ENCODE results near the gene NUFIP1. TPM values are rescaled to one million over a fixed set of nuclear protein-coding genes. Genes with fewer than 3 reads are reported as not detected.

The NUFIP1 gene
- total and polyA plus RNA-seq, 2 of the 8 experiments (the other 6 are each of a cell fraction or from before 2014, with no cell fraction given) = 4.6 to 16.6 TPM

- CTCF ChIA-PET (ENCODE audit: partially characterized antibody) = interaction anchor here (0.7 to 1.6 kb wide), 4 partner anchors 22 to 549 kb away, joined by 3 to 6 read pairs (median 4); no protein-coding TSS in a partner anchor
- H3K79me1 ChIP-seq (ENCODE audit: low read depth, low read length) = no peaks in the 10 kb centered on the region; the same call in 1 of the 2 replicates
Measured at GRCh38 chr13:44976949-44977583, 12.2 kb downstream of the NUFIP1 start.

More at GRCh38 chr13:44976949-44977583, 12.2 kb downstream of the NUFIP1 start:
- Histone ChIP-seq H4K20me1 (replicated peaks in 1 of 2; ENCODE audit: control insufficient read depth in 1 of 2, insufficient read depth in 2 of 2, low read length in 2 of 2) (no peaks in the 10 kb centered on the region), H2AK5ac (ENCODE audit: low read depth, low read length) (no peak overlapping the region), H4K91ac (replicated peaks; ENCODE audit: insufficient read length, low read length) (no peak overlapping the region), H3K4me2 (ENCODE audit: insufficient read depth in 1 of 2, low read depth in 2 of 2, low read length in 2 of 2) (no peak overlapping the region), H4K5ac (ENCODE audit: insufficient read length, low read depth, low read length) (no peak overlapping the region), H3K18ac (ENCODE audit: extremely low read depth, low read length) (no peak overlapping the region), H3K27me3 (replicated peaks in 1 of 4; ENCODE audit: control insufficient read depth in 3 of 4, extremely low read depth in 1 of 4, insufficient read depth in 3 of 4, low read length in 3 of 4) (no peaks in the 10 kb centered on the region), H3K14ac (ENCODE audit: insufficient read length) (no peak overlapping the region), H3K4me1 (replicated peaks in 1 of 4; ENCODE audit: control insufficient read depth in 3 of 4, insufficient read depth in 4 of 4, low read length in 3 of 4) (no peaks in the 10 kb centered on the region), H3K9ac (replicated peaks in 1 of 4; ENCODE audit: extremely low read depth in 1 of 4, low read depth in 3 of 4, low read length in 3 of 4) (no peak overlapping the region), H3K4me3 (ENCODE audit: extremely low read depth in 1 of 4, insufficient read depth in 2 of 4, low read depth in 3 of 4, low read length in 4 of 4) (no peak overlapping the region), H3K23me2 (ENCODE audit: low read depth, low read length) (no peaks in the 10 kb centered on the region), H3K4ac (replicated peaks; ENCODE audit: insufficient read length, low read depth, low read length) (no peak overlapping the region), H2AFZ (ENCODE audit: low read length) (no peak overlapping the region), H2BK15ac (ENCODE audit: low read length) (no peak overlapping the region), H2BK5ac (ENCODE audit: low read depth, low read length) (no peak overlapping the region), H2BK20ac (ENCODE audit: low read length) (no peak overlapping the region), H2BK120ac (replicated peaks; ENCODE audit: low read depth, low read length) (no peak overlapping the region), H3K36me3 (ENCODE audit: control insufficient read depth in 2 of 4, insufficient read depth in 4 of 4, low read length in 3 of 4) (peaks cover 12 to 55% (median 36%) of the 10 kb centered on the region in 4 experiments), H4K8ac (ENCODE audit: extremely low read depth, insufficient read depth, low read length) (no peak overlapping the region), H3K56ac (replicated peaks; ENCODE audit: insufficient read length, low read depth, low read length) (no peak overlapping the region), H3K9me3 (ENCODE audit: insufficient read depth in 2 of 2, low read depth in 1 of 2, low read length in 1 of 2) (no peaks in the 10 kb centered on the region), H3K27ac (ENCODE audit: low read depth, low read length) (no peak overlapping the region), H3K23ac (ENCODE audit: insufficient read length) (no peak overlapping the region), H3K79me2 (ENCODE audit: control insufficient read depth in 1 of 2, insufficient read depth in 2 of 2, low read length in 2 of 2) (peaks cover 0 to 6% of the 10 kb centered on the region in 2 experiments; a peak in 1 of 4 replicates), H2BK12ac (ENCODE audit: low read depth, low read length) (no peak overlapping the region)
- TF ChIP-seq SRF (IDR thresholded peaks at IDR 0.05; ENCODE audit: low read depth, low read length) = no peak
- POLR2A ChIA-PET (ENCODE audit: partially characterized antibody) = no interaction called here
- WGBS, 2 experiments (ENCODE audit: extremely low coverage in 1 of 2, insufficient coverage in 1 of 2, insufficient read length in 1 of 2, insufficient replicate concordance in 2 of 2, low coverage in 1 of 2, low lambda C conversion rate in 2 of 2, missing lambda C conversion rate in 1 of 2) = 85% methylated on average over 1 of the region's 1 CpG; no CpG with 5 or more reads in 1 of the 2 experiments
- DNase-seq (ENCODE audit: low read depth in 1 of 2, low spot score in 2 of 2) (no peak), FAIRE-seq (no peak)
